Epithelial cell of proximal tubule (primary cell): Measurements from ENCODE around the gene ACSL4. TPM values are rescaled to one million over a fixed set of nuclear protein-coding genes. Genes with fewer than 3 reads are reported as not detected.
"Not testable (repeated sequence)": the region's sequence is repeated elsewhere in the genome, so short reads cannot be mapped to it uniquely, and the experiment has no call there.

ENCODE experiments used
- DNase-seq: peaks from one replicate; pipeline ENCODE4 v3.0.0-alpha.2; 2011; ENCODE audit warnings: low read depth
- H3K4me3 ChIP-seq: 2 replicates; pipeline ENCODE4 v1.5.1; 2011; ENCODE audit warnings: low read depth, mild to moderate bottlenecking, low read length
- total RNA-seq: library from RNA; depleted of rRNA; stranded (reverse); fragments of >200 nt; gene quantifications from 2 replicates; pipeline ENCODE4 v1.2.3, GENCODE V29; 2015
- TF ChIP-seq, protein P1 (sequence below): conservative IDR thresholded peaks from 2 replicates; pipeline ENCODE4 v1.5.1; 2012; ENCODE audit warnings: low read depth, mild to moderate bottlenecking, low read length

Gene ACSL4
- total RNA-seq, 1 donor from 2014 or later = 66.9 TPM

DNA sequence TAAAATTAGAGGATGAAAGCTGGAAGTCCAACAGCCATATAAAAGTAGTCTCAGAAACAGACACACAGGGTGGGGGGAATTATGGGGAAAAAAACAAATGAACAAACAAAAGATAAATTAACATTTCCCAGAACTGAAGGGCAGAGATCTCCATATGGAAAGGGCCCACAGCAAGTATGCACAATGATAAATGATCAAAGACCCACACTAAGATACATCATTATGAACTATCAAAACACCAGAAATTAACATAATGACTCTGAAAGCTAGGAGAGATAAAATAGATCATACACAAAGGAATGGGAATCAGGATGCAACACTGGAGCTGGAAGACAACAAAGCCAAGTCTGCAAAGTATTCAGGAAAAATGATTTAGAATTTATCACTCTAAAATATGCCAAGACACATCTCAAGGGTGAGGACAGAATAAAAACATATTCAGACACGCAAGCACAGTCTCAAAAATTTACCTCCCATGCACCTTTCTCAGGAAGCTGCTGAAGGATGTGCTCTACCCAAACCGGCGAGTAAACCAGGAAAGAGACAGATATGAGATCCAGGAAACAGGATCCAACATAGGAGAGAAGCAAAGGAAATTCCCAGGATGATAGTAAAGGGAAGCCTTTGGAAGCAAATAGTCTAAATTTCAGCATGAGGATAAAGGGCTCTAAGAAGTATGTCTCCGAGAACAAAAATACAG, 77.4 kb downstream of the ACSL4 start:
- no peak overlapping the region for H3K4me3 ChIP-seq
- no peak for DNase-seq
- TF ChIP-seq, protein P1, sequence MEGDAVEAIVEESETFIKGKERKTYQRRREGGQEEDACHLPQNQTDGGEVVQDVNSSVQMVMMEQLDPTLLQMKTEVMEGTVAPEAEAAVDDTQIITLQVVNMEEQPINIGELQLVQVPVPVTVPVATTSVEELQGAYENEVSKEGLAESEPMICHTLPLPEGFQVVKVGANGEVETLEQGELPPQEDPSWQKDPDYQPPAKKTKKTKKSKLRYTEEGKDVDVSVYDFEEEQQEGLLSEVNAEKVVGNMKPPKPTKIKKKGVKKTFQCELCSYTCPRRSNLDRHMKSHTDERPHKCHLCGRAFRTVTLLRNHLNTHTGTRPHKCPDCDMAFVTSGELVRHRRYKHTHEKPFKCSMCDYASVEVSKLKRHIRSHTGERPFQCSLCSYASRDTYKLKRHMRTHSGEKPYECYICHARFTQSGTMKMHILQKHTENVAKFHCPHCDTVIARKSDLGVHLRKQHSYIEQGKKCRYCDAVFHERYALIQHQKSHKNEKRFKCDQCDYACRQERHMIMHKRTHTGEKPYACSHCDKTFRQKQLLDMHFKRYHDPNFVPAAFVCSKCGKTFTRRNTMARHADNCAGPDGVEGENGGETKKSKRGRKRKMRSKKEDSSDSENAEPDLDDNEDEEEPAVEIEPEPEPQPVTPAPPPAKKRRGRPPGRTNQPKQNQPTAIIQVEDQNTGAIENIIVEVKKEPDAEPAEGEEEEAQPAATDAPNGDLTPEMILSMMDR = no peak

DNA sequence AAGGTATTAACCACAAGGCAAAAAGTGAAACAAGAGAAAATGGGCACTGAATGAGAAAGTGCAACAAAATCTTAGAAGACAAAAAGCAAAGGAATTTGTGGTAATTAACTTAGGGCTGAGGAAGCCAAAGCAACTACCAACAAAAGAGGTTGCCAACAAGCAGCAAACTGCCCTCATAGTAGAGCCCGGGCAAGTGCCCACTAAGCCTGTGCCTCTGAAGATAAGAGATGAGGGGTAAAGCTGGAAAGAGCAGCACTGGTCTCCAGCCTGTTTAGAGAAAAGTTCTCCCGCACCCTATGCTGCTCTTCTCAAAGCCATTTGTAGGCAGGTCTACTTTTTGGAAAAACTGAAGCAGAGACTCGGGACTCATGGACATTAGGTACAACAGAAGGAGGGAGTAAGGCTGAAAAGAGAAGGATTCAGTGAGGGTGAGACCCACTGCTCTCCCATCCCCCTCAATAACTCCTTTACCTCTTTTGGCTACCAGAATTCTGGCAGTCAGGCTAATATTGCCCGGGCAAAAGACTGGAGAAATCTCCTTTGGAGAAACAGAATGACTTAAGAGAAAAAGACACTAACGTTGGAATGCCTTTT, 78.4 kb downstream of the ACSL4 start:
- TF ChIP-seq, protein P1 = no peak
- no peak overlapping the region for H3K4me3 ChIP-seq
- no peak for DNase-seq

DNA sequence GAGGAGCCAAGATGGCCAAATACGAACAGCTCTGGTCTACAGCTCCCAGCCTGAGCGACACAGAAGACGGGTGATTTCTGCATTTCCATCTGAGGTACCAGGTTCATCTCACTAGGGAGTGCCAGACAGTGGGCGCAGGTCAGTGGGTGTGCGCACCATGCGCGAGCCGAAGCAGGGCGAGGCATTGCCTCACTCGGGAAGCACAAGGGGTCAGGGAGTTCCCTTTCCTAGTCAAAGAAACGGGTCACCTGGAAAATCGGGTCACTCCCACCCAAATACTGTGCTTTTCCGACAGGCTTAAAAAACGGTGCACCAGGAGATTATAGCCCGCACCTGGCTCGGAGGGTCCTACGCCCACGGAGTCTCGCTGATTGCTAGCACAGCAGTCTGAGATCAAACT, 88.4 kb downstream of the ACSL4 start:
- not testable (repeated sequence) for DNase-seq, H3K4me3 ChIP-seq

DNA sequence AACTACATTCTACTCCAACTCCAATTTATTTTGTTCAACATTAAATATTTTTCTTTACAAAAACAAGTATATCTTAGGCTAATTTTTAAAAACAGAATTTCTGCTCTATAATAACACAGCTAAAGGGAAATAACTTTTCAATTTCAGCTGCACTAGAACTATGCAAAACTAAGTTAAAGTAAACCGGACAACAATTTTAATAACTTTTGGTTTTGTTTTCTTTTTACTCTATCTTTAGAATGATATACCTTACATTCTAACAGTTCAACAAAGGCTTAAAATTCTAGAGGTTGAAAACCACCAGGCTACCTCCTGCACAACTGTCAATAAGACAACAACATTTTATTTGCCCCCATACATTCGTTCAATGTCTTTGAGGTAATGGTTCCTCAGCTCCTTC, 89.4 kb downstream of the ACSL4 start:
- TF ChIP-seq, protein P1 = no peak
- no peak for DNase-seq
- H3K4me3 ChIP-seq = no peak overlapping the region

DNA sequence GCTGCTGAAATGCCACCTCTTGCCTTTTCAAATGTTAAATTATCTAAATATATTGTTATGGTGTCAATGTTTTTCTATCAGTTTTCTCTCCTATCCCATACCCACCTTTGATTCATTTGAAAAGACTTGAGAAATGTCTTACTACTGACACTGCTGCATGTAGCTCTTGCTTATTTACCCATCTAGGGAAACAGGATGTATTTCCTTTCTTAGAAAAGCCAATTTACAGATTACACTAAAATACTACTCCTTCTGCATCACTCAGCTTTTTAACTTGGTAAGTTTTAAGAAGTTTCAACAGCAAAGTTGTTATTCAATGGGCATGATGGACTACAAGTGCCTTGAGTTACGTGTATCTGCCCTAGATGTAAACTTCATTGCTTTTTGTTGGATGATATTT, 94.9 kb downstream of the ACSL4 start:
- TF ChIP-seq, protein P1 = no peak
- H3K4me3 ChIP-seq = no peak overlapping the region
- no peak for DNase-seq

DNA sequence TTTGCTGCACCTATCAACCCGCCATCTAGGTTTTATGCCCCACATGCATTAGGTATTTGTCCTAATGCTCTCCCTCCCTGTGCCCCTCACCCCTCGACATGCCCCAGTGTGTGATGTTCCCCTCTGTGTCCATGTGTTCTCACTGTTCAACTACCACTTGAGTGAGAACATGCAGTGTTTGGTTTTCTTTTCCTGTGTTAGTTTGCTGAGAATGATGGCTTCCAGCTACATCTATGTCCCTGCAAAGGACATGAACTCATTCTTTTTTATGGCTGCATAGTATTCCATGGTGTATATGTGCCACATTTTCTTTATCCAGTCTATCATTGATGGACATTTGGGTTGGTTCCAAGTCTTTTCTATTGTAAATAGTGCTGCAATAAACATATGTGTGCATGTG, 95.6 kb downstream of the ACSL4 start:
- H3K4me3 ChIP-seq, DNase-seq: not testable (repeated sequence)

DNA sequence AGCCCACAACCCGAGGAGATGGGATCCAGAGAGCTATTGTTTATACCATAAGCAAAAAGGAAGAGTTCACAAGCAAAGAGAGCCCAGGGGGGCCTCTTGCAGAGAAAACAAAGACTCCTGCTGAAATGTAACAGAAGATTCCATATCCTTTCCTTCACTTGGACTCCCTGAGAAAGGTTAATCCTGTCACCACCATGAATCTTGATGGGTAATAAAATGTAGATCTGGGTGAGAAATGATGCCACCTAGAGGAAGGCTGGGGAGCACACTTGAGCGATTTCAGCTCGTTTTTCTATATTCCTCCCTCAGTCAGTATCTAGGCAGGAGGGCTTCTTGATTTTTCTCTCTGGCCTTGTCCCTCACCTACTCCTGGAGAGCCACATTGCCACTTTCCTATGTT, 97.9 kb downstream of the ACSL4 start:
- no peak for DNase-seq
- H3K4me3 ChIP-seq = no peak overlapping the region
- TF ChIP-seq, protein P1 = peak; percentile 53

DNA sequence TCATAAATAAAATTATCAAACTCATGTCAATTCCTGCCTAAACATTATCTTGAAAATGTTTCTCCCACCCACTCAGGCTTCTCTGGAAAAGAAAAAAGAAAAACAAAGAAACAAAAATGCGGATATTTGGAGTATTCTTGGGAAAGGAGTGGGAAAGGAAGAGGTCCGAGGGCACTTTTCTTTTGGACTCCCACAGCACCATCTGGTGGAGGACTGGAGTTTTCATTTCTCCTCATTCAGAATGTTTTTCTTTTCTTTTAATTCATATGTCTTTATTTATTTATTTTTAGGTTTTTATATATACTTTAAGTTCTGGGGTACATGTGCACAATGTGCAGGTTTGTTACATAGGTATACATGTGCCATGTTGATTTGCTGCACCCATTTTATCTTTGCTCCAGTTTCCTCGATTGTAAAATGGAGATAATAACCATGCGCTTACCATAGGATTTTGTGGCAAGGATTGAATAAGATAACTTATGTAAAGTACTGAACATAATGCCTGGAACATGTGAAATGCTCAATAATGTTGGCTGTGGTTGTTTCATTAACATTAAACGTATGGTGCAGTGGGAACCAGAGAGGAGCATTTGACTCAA, 100.1 kb downstream of the ACSL4 start:
- TF ChIP-seq, protein P1 = peak; percentile 58
- no peak for DNase-seq
- no peak overlapping the region for H3K4me3 ChIP-seq
